Right lobe of liver (tissue), 6 donors: Measurements from ENCODE around the gene GPR135. TPM values are rescaled to one million over a fixed set of nuclear protein-coding genes. Genes with fewer than 3 reads are reported as not detected.

Experiments
- ATAC-seq, 4 donors: fragments of 200-7000 bp; cut with Tn5 transposase; one replicate each; pipeline ENCODE4 v1.9.1; 2020; ENCODE audit warnings: mild to moderate bottlenecking in 4 of 4, moderate library complexity in 4 of 4
- DNase-seq, 3 donors: peaks; one replicate each; pipeline ENCODE4 v3.0.0-alpha.2; 2020
- H3K27ac ChIP-seq, 3 donors: fragments of 200-600 bp; one replicate each; pipeline ENCODE4 v1.8.0; 2022
- H3K27me3 ChIP-seq, 2 donors: fragments of 200-600 bp; one replicate each; pipeline ENCODE4 v1.8.0; 2022
- H3K36me3 ChIP-seq, 4 donors: fragments of 200-600 bp; sonication (generic) in 1 of 4; one replicate each; pipeline versions ENCODE4 v1.5.1 to v1.8.0; 2017 to 2022; ENCODE audit warnings: control low read depth in 1 of 4
- H3K4me1 ChIP-seq, 4 donors: fragments of 200-600 bp; sonication (generic) in 1 of 4; one replicate each; pipeline versions ENCODE4 v1.5.1 to v1.8.0; 2017 to 2022; ENCODE audit warnings: control low read depth in 1 of 4
- H3K4me3 ChIP-seq, 3 donors: fragments of 200-600 bp; one replicate each; pipeline ENCODE4 v1.8.0; 2022
- H3K9me3 ChIP-seq, 4 donors: fragments of 200-600 bp; sonication (generic) in 1 of 4; one replicate each; pipeline versions ENCODE4 v1.5.1 to v1.8.0; 2017 to 2022; ENCODE audit warnings: control low read depth in 1 of 4
- CTCF ChIP-seq, 4 donors: fragments of 200-600 bp in 3 of 4; fragments of 450-650 bp in 1 of 4; IDR thresholded peaks; one replicate each; pipeline versions ENCODE4 v1.5.1 to v1.8.0; 2016 to 2022; ENCODE audit warnings: antibody characterized with exemption in 4 of 4, mild to moderate bottlenecking in 2 of 4
- POLR2A ChIP-seq: fragments of 450-650 bp; IDR thresholded peaks from one replicate; pipeline ENCODE4 v1.6.1; 2017; ENCODE audit warnings: antibody characterized with exemption, mild to moderate bottlenecking
- WGBS: methylation state at CpG from one replicate; pipeline ENCODE4 v1.1.6; 2018; ENCODE audit warnings: low coverage, low lambda C conversion rate; ENCODE audit not compliant: insufficient coverage; ENCODE audit errors: missing lambda C conversion rate; 5-methylcytosine and 5-hydroxymethylcytosine counted together
- intact Hi-C, 2 donors: fragments of 100-400 bp; cut with DNase I; formaldehyde crosslinking; loops; one replicate each; pipeline versions ENCODE4 v1.11.2 to v1.14.1; 2022
- total RNA-seq, 6 experiments: library from RNA; depleted of rRNA in 2 of 6; stranded (reverse); fragments of >200 nt in 2 of 6; fragmentation: NEBNext Ultra II Directional in 3 of 6; extraction: Animal tissue kit (Norgen Biotek cat#: 25700) in 3 of 6; gene quantifications; one replicate each; pipeline versions ENCODE4 v1.1.0 to v1.2.4, GENCODE V29; 2016 to 2023
- donor health status: DM: no; HTN: yes; CAD: no.
- donor health status: DM: no; HTN: no; CAD: no.
- donor health status: DM: no; HTN: no; CAD: no.
- donor health status: DM: no; HTN: yes; CAD: no.
- donor health status: DM: no; HTN: yes; CAD: no.

The GPR135 gene
- total RNA-seq, 6 experiments from 2014 or later: 0.62 to 3.6 (median 1.6) TPM

- H3K27ac ChIP-seq: no peak overlapping the region
- ATAC-seq: no peak
- WGBS: 93% methylated on average over 3 of the region's 3 CpGs
These were observed 35.6 kb upstream of the GPR135 start for GRCh38 chr14:59500732-59501131.

GRCh38 chr14:59492384-59492783 lies 27.2 kb upstream of the GPR135 start:
- TF ChIP-seq POLR2A (no peak), CTCF (IDR thresholded peaks at IDR 0.05) (no peak)
- Histone ChIP-seq H3K9me3 (no peaks in the 10 kb centered on the region), H3K4me1 (no peaks in the 10 kb centered on the region), H3K27me3 (no peaks in the 10 kb centered on the region), H3K4me3 (no peak overlapping the region), H3K27ac (no peak overlapping the region), H3K36me3 (peaks cover 0 to 77% (median 16%) of the 10 kb centered on the region in 4 donors)
- ATAC-seq (no peak), DNase-seq (no peak)
- WGBS: 82% methylated on average over 1 of the region's 1 CpG
- intact Hi-C loops: no loop called here

More at GRCh38 chr14:59500732-59501131, 35.6 kb upstream of the GPR135 start:
- Histone ChIP-seq H3K36me3 (peaks cover 0 to 21% (median 4%) of the 10 kb centered on the region in 4 donors), H3K4me1 (no peaks in the 10 kb centered on the region), H3K9me3 (no peaks in the 10 kb centered on the region), H3K27me3 (no peaks in the 10 kb centered on the region), H3K4me3 (no peak overlapping the region)
- intact Hi-C loops: no loop called here
- no peak for DNase-seq
- TF ChIP-seq POLR2A (no peak), CTCF (IDR thresholded peaks at IDR 0.05) (no peak)

- H3K4me3 ChIP-seq: no peak overlapping the region
- ATAC-seq: no peak
- H3K9me3 ChIP-seq: no peaks in the 10 kb centered on the region
- intact Hi-C loops: no loop called here
- peaks cover 0 to 7% (median under 1%) of the 10 kb centered on the region in 4 donors for H3K4me1 ChIP-seq
- H3K27ac ChIP-seq: no peak overlapping the region
- WGBS: 94% methylated on average over 3 of the region's 3 CpGs
- H3K36me3 ChIP-seq: peaks cover 0 to 68% (median 12%) of the 10 kb centered on the region in 4 donors
- no peaks in the 10 kb centered on the region for H3K27me3 ChIP-seq
- no peak for DNase-seq
- TF ChIP-seq CTCF (IDR thresholded peaks at IDR 0.05) (no peak), POLR2A (no peak)
These were observed 25.6 kb upstream of the GPR135 start for GRCh38 chr14:59490756-59491155.

GRCh38 chr14:59484639-59485175 lies 19.5 kb upstream of the GPR135 start:
- Histone ChIP-seq H3K4me1 (peaks cover 0 to 30% (median 11%) of the 10 kb centered on the region in 4 donors), H3K27ac (peak overlapping the region; percentile 91 to 93 (median 92)), H3K4me3 (peak overlapping the region; percentile 53 to 93 (median 90)), H3K36me3 (peaks cover 0 to 19% (median 2%) of the 10 kb centered on the region in 4 donors), H3K27me3 (no peaks in the 10 kb centered on the region), H3K9me3 (no peaks in the 10 kb centered on the region)
- no peak for DNase-seq
- TF ChIP-seq CTCF (IDR thresholded peaks at IDR 0.05) (no peak), POLR2A (no peak)
- peak; percentile 58 to 71 (median 60) for ATAC-seq
- WGBS: under 1% methylated on average over 17 of the region's 32 CpGs
- intact Hi-C loops: no loop called here
